ENCODE results near the gene PAX5.

- no peak for TF ChIP-seq MAX (CRISPR knock-in tag; IDR thresholded peaks at IDR 0.05)
- TF ChIP-seq HMGXB4 (CRISPR knock-in tag; IDR thresholded peaks at IDR 0.05) = no peak
- TF ChIP-seq TCF7 (CRISPR knock-in tag; IDR thresholded peaks at IDR 0.05; ENCODE audit: low read depth) = no peak
- no peak for TF ChIP-seq CTCF (IDR thresholded peaks at IDR 0.05)
- TF ChIP-seq TP53 (CRISPR knock-in tag; IDR thresholded peaks at IDR 0.05) = no peak
- no peak for TF ChIP-seq SOX15 (CRISPR knock-in tag; IDR thresholded peaks at IDR 0.05)
- TF ChIP-seq USF1 (CRISPR knock-in tag; IDR thresholded peaks at IDR 0.05) = no peak
- TF ChIP-seq TEAD4 (CRISPR knock-in tag; IDR thresholded peaks at IDR 0.05) = no peak
- TF ChIP-seq IRF2 (CRISPR knock-in tag; IDR thresholded peaks at IDR 0.05; ENCODE audit: borderline replicate concordance, low read depth) = no peak
Measured at GRCh38 chr9:36823934-36824333, 210.1 kb downstream of the PAX5 start.

Data from WTC11 (cell line).